ENCODE data around the gene CDC37.
"Not testable (repeated sequence)": the region's sequence is repeated elsewhere in the genome, so short reads cannot be mapped to it uniquely, and the experiment has no call there.

CDC37 gene

GRCh38 chr19:10399878-10400277, 3.5 kb downstream of the CDC37 start:
- ATAC-seq = no peak
- no peak for TF ChIP-seq SNAI2 (CRISPR knock-in tag; IDR thresholded peaks at IDR 0.05)
- TF ChIP-seq TOX (CRISPR knock-in tag; IDR thresholded peaks at IDR 0.05; ENCODE audit: borderline replicate concordance) = no peak
- TF ChIP-seq ZNF8 (CRISPR knock-in tag; IDR thresholded peaks at IDR 0.05) = no peak
- TF ChIP-seq POU6F1 (CRISPR knock-in tag; IDR thresholded peaks at IDR 0.05; ENCODE audit: borderline replicate concordance, low read depth) = no peak
- no peak for TF ChIP-seq PATZ1 (CRISPR knock-in tag; IDR thresholded peaks at IDR 0.05; ENCODE audit: borderline replicate concordance)
- TF ChIP-seq ARNTL (CRISPR knock-in tag; IDR thresholded peaks at IDR 0.05; ENCODE audit: borderline replicate concordance, low read depth) = no peak
- no peak for TF ChIP-seq GLIS3 (CRISPR knock-in tag; IDR thresholded peaks at IDR 0.05)
- TF ChIP-seq ZC3H10 (CRISPR knock-in tag; IDR thresholded peaks at IDR 0.05) = no peak
- TF ChIP-seq OSR1 (CRISPR knock-in tag; IDR thresholded peaks at IDR 0.05) = no peak
- TF ChIP-seq CREB5 (CRISPR knock-in tag; IDR thresholded peaks at IDR 0.05; ENCODE audit: low read depth) = no peak
- no peak for TF ChIP-seq ZFP30 (CRISPR knock-in tag; IDR thresholded peaks at IDR 0.05)
- TF ChIP-seq TCF4 (CRISPR knock-in tag; IDR thresholded peaks at IDR 0.05; ENCODE audit: borderline replicate concordance) = no peak
- no peak for TF ChIP-seq ZNF70 (CRISPR knock-in tag; IDR thresholded peaks at IDR 0.05)
- no peak for TF ChIP-seq ZNF565 (CRISPR knock-in tag; conservative IDR thresholded peaks at IDR 0.05; ENCODE audit: low read depth)
- no peak for TF ChIP-seq RARB (CRISPR knock-in tag; IDR thresholded peaks at IDR 0.05)
- TF ChIP-seq BACH2 (CRISPR knock-in tag; IDR thresholded peaks at IDR 0.05; ENCODE audit: borderline replicate concordance) = no peak
- TF ChIP-seq ISL1 (CRISPR knock-in tag; IDR thresholded peaks at IDR 0.05) = no peak
- no peak for TF ChIP-seq ZFP3 (CRISPR knock-in tag; IDR thresholded peaks at IDR 0.05)
- TF ChIP-seq CSRNP3 (CRISPR knock-in tag; IDR thresholded peaks at IDR 0.05) = no peak
- no peak for TF ChIP-seq CSDC2 (CRISPR knock-in tag; IDR thresholded peaks at IDR 0.05)

- ATAC-seq = not testable (repeated sequence)
Measured at GRCh38 chr19:10399340-10399739, 4.0 kb downstream of the CDC37 start.

GRCh38 chr19:10398819-10399218, 4.5 kb downstream of the CDC37 start:
- no peak for TF ChIP-seq TSHZ2 (CRISPR knock-in tag; IDR thresholded peaks at IDR 0.05)
- no peak for TF ChIP-seq BACH2 (CRISPR knock-in tag; IDR thresholded peaks at IDR 0.05; ENCODE audit: borderline replicate concordance)
- no peak for TF ChIP-seq PATZ1 (CRISPR knock-in tag; IDR thresholded peaks at IDR 0.05; ENCODE audit: borderline replicate concordance)
- no peak for TF ChIP-seq ARNTL (CRISPR knock-in tag; IDR thresholded peaks at IDR 0.05; ENCODE audit: borderline replicate concordance, low read depth)
- TF ChIP-seq CSDC2 (CRISPR knock-in tag; IDR thresholded peaks at IDR 0.05) = no peak
- no peak for ATAC-seq
